HG03159 (cell line): ENCODE measurements around the gene GUCD1.

ENCODE experiments used
- ATAC-seq: cut with Tn5 transposase; IDR thresholded peaks from one replicate; pipeline ENCODE4 v1.9.1; 2021; ENCODE audit warnings: mild to moderate bottlenecking, moderate library complexity; ENCODE audit not compliant: unreplicated experiment

Gene GUCD1

DNA sequence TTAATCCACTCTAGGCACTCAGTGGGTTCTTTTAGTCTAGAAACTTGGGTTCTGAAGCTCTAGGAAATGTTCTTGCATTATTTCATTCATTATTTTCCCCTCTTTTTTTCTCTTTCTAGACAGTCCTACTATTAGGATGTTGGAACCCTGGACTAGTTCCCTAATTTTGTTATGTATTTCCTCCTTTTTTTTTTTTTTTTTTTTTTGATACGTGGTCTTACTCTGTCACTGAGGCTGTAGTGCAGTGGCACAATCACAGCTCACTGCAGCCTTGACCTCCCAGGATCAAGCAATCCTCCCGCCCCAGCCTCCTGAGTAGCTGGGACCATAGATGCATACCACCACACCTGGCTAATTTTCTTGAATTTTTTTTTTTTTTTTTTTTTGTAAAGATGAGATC lies 50.4 kb downstream of the GUCD1 start:
- ATAC-seq = no peak

- ATAC-seq = no peak
These were observed 51.0 kb downstream of the GUCD1 start for GRCh38 chr22:24503843-24504338.

- no peak for ATAC-seq
These were observed 51.6 kb downstream of the GUCD1 start for GRCh38 chr22:24503137-24503842.

DNA sequence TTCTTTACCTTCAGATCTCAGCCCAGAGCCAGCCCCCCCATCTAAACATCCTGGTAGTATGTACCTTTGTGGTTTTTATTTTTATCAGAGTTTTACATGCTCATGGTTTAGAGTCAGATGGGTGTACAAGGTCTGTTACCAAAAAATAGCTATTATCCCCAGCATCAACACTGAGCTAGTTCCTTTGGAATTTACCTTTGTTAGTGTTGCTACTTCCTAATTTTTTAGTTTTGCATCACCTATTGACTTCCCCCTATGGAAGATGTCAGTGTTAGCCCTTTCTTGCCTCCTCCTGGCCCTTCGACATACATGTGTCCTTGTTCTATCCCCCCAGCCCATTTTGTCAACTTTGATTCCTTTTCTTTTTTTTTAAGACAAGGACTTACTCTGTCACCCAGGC lies 52.4 kb downstream of the GUCD1 start:
- no peak for ATAC-seq

GRCh38 chr22:24502034-24502433 lies 52.9 kb downstream of the GUCD1 start:
- no peak for ATAC-seq

DNA sequence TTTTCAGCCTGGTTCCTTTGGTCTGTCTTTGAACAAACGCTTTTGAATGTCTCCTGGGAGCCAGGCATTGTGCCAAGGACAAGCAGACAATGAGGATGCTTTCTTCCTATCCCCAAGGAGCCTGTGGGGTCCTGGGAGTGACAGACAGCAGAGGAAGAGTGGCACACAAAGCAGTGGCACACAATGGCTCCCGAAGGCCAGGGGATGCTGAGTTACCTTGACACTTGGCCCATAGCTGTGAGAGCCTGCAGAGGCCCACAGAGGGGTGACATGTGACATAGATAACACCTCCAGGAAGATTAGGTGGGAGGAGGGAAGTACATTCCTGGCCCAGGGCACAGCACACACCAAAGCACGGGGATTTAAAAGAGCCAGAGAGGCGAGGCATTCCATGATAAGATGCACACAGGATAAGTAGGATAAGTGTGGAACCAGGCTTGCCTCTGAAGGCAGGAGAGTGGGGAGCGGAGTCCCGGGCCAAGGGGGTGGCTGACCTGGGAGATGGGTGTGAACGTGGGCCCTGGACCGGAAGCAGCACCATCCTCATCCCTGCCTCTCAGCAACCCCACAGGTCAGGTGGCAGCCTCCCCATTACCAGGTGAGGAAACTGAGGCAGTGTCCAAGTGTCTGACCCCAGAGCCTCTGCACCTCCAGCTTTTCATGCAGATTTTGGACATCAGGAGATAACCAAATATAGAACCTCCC lies 53.5 kb downstream of the GUCD1 start:
- no peak for ATAC-seq

GRCh38 chr22:24500277-24500820 lies 54.6 kb downstream of the GUCD1 start:
- ATAC-seq = no peak

DNA sequence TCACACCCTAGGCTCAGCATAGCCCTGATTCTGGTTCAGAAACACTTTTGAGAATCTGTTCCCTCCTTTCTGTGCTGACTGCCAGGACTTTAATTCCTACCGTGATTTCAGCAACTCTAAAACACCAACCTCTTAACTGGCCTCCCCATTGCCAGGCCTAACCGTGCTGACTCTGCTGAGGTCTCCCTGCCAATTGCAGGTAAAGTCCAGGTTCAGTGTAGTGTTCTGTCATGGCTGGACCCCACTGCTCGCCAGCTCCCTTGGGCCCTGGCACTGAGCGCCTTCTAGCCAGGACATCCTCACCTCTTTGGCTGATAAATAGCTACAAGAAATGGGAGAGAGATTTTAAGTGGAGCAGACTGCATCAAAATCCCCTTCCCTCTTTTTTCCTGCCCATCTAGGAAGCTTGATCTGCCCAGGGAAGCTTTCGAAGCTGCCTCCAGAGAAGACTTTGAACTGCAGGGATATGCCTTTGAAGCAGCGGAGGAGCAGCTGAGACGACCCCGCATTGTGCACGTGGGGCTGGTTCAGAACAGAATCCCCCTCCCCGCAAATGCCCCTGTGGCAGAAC lies 55.1 kb downstream of the GUCD1 start:
- ATAC-seq = no peak

DNA sequence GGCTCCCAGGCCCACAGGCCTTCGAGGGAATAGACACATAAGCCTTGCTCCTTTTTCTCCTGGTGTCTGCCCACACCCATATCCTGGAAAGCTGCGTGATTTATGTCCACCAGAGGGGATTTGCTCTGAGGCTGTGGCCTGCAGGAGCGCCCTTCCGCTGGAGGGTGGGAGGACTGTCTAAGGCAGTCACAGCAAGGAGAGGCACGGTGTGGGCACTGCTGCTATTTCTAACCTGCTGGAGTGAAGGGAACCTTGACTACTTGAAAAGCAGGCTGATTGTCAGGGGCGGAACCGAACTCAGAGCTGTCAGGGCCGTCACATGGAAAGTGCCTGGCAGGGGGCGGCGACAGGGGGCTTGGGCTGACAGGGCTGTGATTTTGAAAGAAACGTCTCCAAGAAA lies 56.1 kb downstream of the GUCD1 start:
- no peak for ATAC-seq

- no peak for ATAC-seq
These were observed 57.1 kb downstream of the GUCD1 start for GRCh38 chr22:24497841-24498258.

DNA sequence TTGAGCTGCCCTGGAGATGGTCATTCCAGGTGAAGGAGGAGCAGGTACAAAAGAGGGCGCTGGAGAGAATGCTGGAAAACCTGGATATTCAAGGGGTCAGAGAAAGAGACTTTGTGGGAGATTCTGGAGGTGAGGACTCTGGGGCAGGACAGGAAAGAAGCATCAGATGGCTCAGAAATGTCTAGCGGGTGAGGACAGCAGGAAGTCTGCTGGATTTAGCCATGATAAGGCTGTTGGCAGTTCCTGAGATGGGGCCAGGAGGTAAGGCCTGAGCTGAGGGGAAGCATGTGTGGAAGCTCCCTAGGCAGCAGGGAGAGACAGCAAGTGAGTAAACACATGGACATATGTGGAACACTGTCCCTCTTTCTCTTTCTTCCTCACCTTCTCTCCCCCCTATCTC lies 58.3 kb downstream of the GUCD1 start:
- ATAC-seq = no peak

DNA sequence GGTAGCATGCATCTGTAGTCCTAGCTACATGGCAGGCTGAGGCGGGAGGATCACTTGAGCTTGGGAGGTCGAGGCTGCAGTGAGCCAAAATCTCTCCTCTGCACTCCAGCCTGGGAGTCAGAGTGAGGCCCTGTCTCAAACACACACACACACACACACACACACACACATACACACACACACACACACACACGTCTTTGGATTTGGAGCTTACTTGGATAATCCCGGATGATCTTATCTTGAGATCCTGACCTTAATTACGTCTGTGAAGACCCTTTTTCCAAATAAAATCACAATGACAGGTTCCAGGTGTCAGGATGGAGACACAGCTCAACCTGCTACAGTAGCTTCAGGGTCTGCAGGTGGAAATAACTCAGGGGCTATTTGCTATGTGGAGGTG lies 58.7 kb downstream of the GUCD1 start:
- ATAC-seq = no peak

GRCh38 chr22:24495365-24495675 lies 59.6 kb downstream of the GUCD1 start:
- ATAC-seq = no peak

- no peak for ATAC-seq
These were observed 60.2 kb downstream of the GUCD1 start, which contains the start of gene UPB1 for GRCh38 chr22:24494528-24495364. Gene UPB1 (plus strand): TSS chr22:24495332. CDS start chr22:24495404, 72 bp downstream.

DNA sequence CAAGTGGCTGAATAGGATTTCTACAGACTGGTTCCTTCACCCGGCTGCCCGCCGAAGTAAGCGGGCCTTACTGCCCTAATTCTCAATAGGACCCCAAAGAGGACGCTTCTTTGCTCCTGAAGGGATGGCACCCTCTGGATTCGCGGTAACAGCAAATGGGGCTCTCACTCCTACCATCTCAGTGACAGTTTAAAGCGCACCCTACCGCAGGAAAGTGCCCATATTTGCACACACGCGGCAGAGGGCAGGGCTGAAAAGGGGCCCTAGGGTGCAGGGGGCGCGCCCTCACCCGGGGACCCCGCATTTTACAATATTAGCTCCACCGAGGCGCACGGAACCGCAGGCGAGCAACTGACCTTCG lies 60.8 kb downstream of the GUCD1 start:
- no peak for ATAC-seq

DNA sequence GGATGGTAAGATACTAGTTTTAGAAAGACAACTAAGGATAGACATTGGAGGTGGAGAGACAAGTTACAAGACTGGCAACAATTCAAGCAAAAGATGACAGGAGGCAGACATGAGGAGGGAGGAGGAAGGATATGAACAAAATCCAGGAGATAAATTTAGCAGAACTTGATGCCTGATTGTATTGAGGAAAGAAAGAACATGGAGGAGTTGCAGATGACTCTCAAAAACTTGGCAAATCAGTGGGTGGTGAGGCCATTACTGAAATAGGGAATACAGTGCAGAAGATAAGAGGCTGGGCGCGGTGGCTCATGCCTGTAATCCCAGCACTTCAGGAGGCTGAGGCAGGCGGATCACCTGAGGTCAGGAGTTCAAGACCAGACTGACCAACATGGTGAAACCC lies 62.5 kb downstream of the GUCD1 start:
- no peak for ATAC-seq
